Lung microvascular endothelial cell (primary cell): ENCODE data around the gene CACNA1D. TPM values are rescaled to one million over a fixed set of nuclear protein-coding genes. Genes with fewer than 3 reads are reported as not detected.

Experiments
- DNase-seq, 2 donors: peaks; one replicate each; pipeline versions ENCODE4 v3.0.0 to v3.0.0-alpha.2; 2010; ENCODE audit warnings: low read depth in 2 of 2
- total RNA-seq: library from RNA; depleted of rRNA; stranded (reverse); fragments of >200 nt; gene quantifications from 2 replicates; pipeline ENCODE4 v1.2.1, GENCODE V29; 2014

CACNA1D gene
- total RNA-seq, 1 donor from 2014 or later: not detected

GRCh38 chr3:53777468-53777867 lies 283.1 kb downstream of the CACNA1D start:
- DNase-seq: no peak

GRCh38 chr3:53778153-53778552 lies 283.7 kb downstream of the CACNA1D start:
- DNase-seq: no peak

GRCh38 chr3:53780171-53780570 lies 285.8 kb downstream of the CACNA1D start:
- DNase-seq: no peak

- DNase-seq: no peak
These were observed 286.4 kb downstream of the CACNA1D start for GRCh38 chr3:53780806-53781205.

GRCh38 chr3:53787016-53787415 lies 292.6 kb downstream of the CACNA1D start:
- DNase-seq: no peak

GRCh38 chr3:53788038-53788437 lies 293.6 kb downstream of the CACNA1D start:
- no peak for DNase-seq

DNA sequence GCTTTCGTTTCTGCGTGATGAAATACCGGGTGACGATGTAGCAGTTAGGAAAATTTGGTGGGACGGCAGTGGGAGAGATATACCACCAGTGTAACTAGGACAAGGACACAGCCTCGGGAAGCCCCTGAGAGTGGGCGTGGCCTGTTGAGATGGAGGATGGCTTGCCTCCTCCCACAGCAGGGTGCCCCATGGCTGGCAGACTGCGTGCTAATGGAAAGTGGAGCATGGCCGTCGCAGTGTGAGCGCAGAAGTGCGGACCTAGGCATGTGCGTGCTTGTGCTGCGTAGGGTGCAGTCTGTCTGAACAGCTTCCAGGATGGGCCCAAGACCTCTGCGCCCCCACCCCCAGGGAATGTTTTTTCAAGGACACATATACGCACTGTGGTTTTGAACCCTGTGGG lies 295.0 kb downstream of the CACNA1D start:
- no peak for DNase-seq

GRCh38 chr3:53790470-53790869 lies 296.1 kb downstream of the CACNA1D start:
- no peak for DNase-seq

DNA sequence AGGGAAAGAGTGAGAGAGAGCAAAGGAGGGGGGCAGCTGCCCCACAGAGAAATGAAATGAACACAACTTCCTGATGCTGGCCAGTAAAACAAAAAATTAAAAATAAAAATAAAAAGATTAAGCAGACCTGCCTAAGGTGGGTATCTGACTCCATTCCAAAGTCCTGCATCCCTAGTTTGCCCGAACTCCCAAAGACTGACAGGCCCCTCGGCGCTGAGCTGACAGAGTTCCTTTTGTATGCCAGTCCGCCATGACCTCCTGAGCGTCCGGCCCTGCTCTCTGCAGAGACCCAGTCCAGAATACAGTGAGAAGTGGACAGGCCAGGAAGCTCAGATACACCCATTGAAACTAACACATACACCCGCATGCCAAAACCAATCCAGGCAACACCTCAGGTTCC lies 296.9 kb downstream of the CACNA1D start:
- no peak for DNase-seq

GRCh38 chr3:53792866-53793265 lies 298.5 kb downstream of the CACNA1D start:
- DNase-seq: no peak

- no peak for DNase-seq
These were observed 300.2 kb downstream of the CACNA1D start for GRCh38 chr3:53794597-53794996.

- DNase-seq: no peak
These were observed 300.8 kb downstream of the CACNA1D start for GRCh38 chr3:53795176-53795575.

DNA sequence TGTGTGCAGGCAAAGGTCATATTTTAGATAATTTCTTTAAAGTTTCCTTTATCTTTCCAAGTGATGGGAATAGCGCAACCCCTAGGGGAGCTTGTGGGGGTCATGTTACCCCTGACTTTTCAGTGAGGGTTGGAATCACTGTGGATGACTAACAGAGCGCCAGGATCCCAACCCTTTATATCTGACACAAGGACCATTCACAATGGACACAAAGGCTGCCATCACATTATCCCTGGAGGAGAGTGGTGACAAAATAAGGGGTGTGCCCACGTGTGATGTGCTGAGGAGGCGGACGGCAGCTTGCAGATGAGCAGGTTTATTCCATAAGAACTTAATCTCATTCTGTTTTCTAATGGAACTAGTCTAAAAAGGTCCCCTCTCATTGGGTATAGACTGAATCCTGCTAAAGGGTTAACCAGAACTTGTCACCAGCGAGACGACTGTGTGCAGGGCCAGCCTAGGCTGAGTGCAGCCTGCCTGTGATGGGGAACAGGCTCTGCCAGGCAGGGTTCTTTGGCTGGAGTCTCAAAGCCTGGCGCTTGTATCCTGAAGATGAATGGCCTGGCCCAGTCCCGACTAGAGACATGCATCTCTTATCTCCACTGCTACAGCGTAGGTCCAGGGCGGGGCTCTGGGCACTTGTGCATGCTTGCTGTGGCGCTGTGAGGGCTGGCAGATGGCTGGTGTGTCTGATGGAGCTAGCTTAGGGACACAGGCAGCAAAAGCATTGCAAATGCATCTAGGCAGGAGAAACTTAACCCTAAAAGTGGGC lies 301.6 kb downstream of the CACNA1D start:
- DNase-seq: no peak

- no peak for DNase-seq
These were observed 303.7 kb downstream of the CACNA1D start for GRCh38 chr3:53798144-53798543.

GRCh38 chr3:53799338-53799865 lies 305.0 kb downstream of the CACNA1D start:
- no peak for DNase-seq

- no peak for DNase-seq
These were observed 305.9 kb downstream of the CACNA1D start for GRCh38 chr3:53800041-53800906.

DNA sequence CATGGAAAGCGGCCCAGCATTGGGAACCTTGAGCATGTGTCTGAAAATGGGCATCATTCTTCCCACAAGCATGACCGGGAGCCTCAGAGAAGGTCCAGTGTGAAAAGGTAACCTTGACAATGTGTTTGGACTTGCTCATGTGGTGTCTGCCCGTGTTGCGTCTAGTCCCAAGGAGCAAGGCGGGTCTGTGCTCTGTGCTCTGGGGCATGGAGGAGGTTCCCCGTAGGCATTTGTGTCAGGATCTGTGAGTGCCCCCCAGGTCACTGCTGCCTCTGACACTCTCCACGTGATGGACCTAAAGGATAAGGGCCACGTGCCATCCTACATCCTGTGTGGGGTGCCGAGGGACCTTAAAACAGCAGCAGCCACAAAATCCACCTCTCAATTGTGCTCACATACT lies 306.9 kb downstream of the CACNA1D start:
- DNase-seq: no peak

GRCh38 chr3:53802256-53802880 lies 308.0 kb downstream of the CACNA1D start:
- no peak for DNase-seq

GRCh38 chr3:53803124-53803815 lies 308.9 kb downstream of the CACNA1D start:
- DNase-seq: no peak

- DNase-seq: no peak
These were observed 309.6 kb downstream of the CACNA1D start for GRCh38 chr3:53803816-53804695.
